K562 (cell line): ENCODE data around the gene RPS6KA2. TPM values are rescaled to one million over a fixed set of nuclear protein-coding genes. Genes with fewer than 3 reads are reported as not detected.

ENCODE experiments used
- ATAC-seq: fragments of 200-7000 bp; cut with Tn5 transposase; 3 replicates; pipeline ENCODE4 v1.9.1; 2020; ENCODE audit warnings: moderate library complexity
- BruUV-seq: library from RNA; stranded (reverse); fragments of 400-500 nt; replicated peaks from 2 replicates; lab custom pipeline; 2021; lab: Mats Ljungman, UMichigan
- CTCF ChIA-PET: fragments of 300-600 bp; formaldehyde crosslinking; extraction: SDS; loops from one replicate; lab custom pipeline; 2021; ENCODE audit warnings: low intra/inter-chr PET ratio; lab: Yijun Ruan, JAX
- POLR2A ChIA-PET: fragments of 300-600, 350-650 bp; sonication (Branson Sonifier 250); formaldehyde crosslinking; extraction: SDS; loops from one replicate; lab custom pipeline; 2021; ENCODE audit warnings: antibody characterized with exemption, inconsistent platforms; lab: Yijun Ruan, JAX
- DNase-seq, 4 experiments: peaks; one replicate each; pipeline versions ENCODE4 v3.0.0 to v3.0.0-alpha.2; 2011 to 2018; ENCODE audit warnings: low spot score in 3 of 4, mixed read lengths in 3 of 4; ENCODE audit errors: extremely low read depth in 1 of 4
- FAIRE-seq: peaks from 2 replicates; lab custom pipeline; 2011; peaks lifted over from hg19 to GRCh38; lab: Jason Lieb, UNC
- H2AFZ ChIP-seq: 2 replicates; pipeline ENCODE4 v1.6.0; 2011; ENCODE audit warnings: low read depth, low read length, control low read depth, inconsistent platforms
- H3K27ac ChIP-seq: fragments of 200-600 bp; 3 replicates; pipeline ENCODE4 v1.8.0; 2011; ENCODE audit warnings: low read depth, mild to moderate bottlenecking, control low read depth, inconsistent platforms, low read length, moderate library complexity, mixed read lengths; ENCODE audit errors: extremely low read depth
- H3K27me3 ChIP-seq, 2 experiments: fragments of 300-600 bp in 1 of 2; 2 replicates in 1 of 2; 3 replicates in 1 of 2; pipeline versions ENCODE4 v1.6.0 to v1.8.0; 2011; ENCODE audit warnings: inconsistent platforms in 2 of 2, low read length in 2 of 2, mild to moderate bottlenecking in 1 of 2, mixed read lengths in 1 of 2, moderate library complexity in 1 of 2; ENCODE audit not compliant: control insufficient read depth in 2 of 2, insufficient read depth in 2 of 2
- H3K36me3 ChIP-seq: fragments of 300-600 bp; 3 replicates; pipeline ENCODE4 v1.8.0; 2011; ENCODE audit warnings: mild to moderate bottlenecking, low read length, inconsistent platforms; ENCODE audit not compliant: control insufficient read depth, insufficient read depth
- H3K4me1 ChIP-seq, 2 experiments: fragments of 200-600 bp in 1 of 2; replicated peaks in 1 of 2; 2 replicates in 1 of 2; 3 replicates in 1 of 2; pipeline versions ENCODE4 v1.5.1 to v1.8.0; 2011; ENCODE audit warnings: inconsistent platforms in 2 of 2, low read length in 2 of 2, mild to moderate bottlenecking in 1 of 2, mixed read lengths in 1 of 2, moderate library complexity in 1 of 2; ENCODE audit not compliant: control insufficient read depth in 2 of 2, insufficient read depth in 2 of 2
- H3K4me2 ChIP-seq: 2 replicates; pipeline ENCODE4 v1.6.1; 2011; ENCODE audit warnings: low read length, control low read depth, inconsistent platforms, mixed read lengths; ENCODE audit not compliant: insufficient read depth
- H3K4me3 ChIP-seq: fragments of 200-600 bp; sonication (generic), shearing (Covaris generic); 2 replicates; pipeline ENCODE4 v1.5.1; 2016; ENCODE audit warnings: control low read depth, inconsistent platforms
- H3K79me2 ChIP-seq: fragments of 200-600 bp; 3 replicates; pipeline ENCODE4 v1.8.0; 2011; ENCODE audit warnings: low read length, inconsistent platforms; ENCODE audit not compliant: control insufficient read depth, insufficient read depth
- H3K9ac ChIP-seq, 2 experiments: 2 replicates each; pipeline versions ENCODE4 v1.6.0 to v1.6.1; 2011; ENCODE audit warnings: low read depth in 2 of 2, low read length in 2 of 2, control low read depth in 1 of 2, inconsistent platforms in 1 of 2, mild to moderate bottlenecking in 1 of 2, mixed read lengths in 1 of 2; ENCODE audit not compliant: insufficient read depth in 1 of 2
- H3K9me1 ChIP-seq: one replicate; pipeline ENCODE4 v1.6.0; 2011; ENCODE audit warnings: inconsistent platforms, mild to moderate bottlenecking, low read length, moderate library complexity; ENCODE audit not compliant: control insufficient read depth, insufficient read depth
- H3K9me3 ChIP-seq: replicated peaks from 2 replicates; pipeline ENCODE4 v1.5.1; 2011; ENCODE audit warnings: low read depth, low read length, inconsistent platforms; ENCODE audit not compliant: control insufficient read depth, insufficient read depth
- H4K20me1 ChIP-seq: replicated peaks from 2 replicates; pipeline ENCODE4 v1.6.1; 2011; ENCODE audit warnings: low read length, inconsistent platforms, mixed read lengths; ENCODE audit not compliant: control insufficient read depth, insufficient read depth
- CHCHD3 ChIP-seq: fragments of 250-450 bp; sonication (Bioruptor Pico); IDR thresholded peaks from 2 replicates; pipeline ENCODE4 v2.1.2; 2022; ENCODE audit warnings: mild to moderate bottlenecking
- JUN ChIP-seq, 2 experiments: sonication (generic) in 1 of 2; formaldehyde crosslinking in 1 of 2; IDR thresholded peaks; 2 replicates each; pipeline versions ENCODE4 v1.6.1 to v1.8.0; 2012 to 2022; ENCODE audit warnings: borderline replicate concordance in 2 of 2, mild to moderate bottlenecking in 2 of 2, improper control_type of control experiment in 1 of 2, low read depth in 1 of 2, low read length in 1 of 2, missing genetic modification reagents in 1 of 2
- SPI1 ChIP-seq: IDR thresholded peaks from 2 replicates; pipeline ENCODE4 v1.6.1; 2011; ENCODE audit warnings: low read depth, low read length, control low read depth, borderline replicate concordance
- ZNF431 ChIP-seq: sonication (generic); formaldehyde crosslinking; IDR thresholded peaks from 2 replicates; pipeline ENCODE4 v1.8.0; 2022; ENCODE audit warnings: mild to moderate bottlenecking, missing genetic modification reagents
- WGBS: fragments of 100-300 bp; shearing (Covaris generic); methylation state at CpG from one replicate; pipeline ENCODE4 v1.1.6; 2016; ENCODE audit warnings: low coverage, mixed read lengths; ENCODE audit not compliant: insufficient coverage; ENCODE audit errors: missing lambda C conversion rate; 5-methylcytosine and 5-hydroxymethylcytosine counted together
- in situ Hi-C: fragments of 300-500 bp; cut with MboI; formaldehyde crosslinking; loops from 4 replicates; pipeline ENCODE4 v1.15.0; 2018; ENCODE audit warnings: inconsistent platforms, mixed read lengths
- intact Hi-C: fragments of 100-400 bp; cut with micrococcal nuclease; formaldehyde crosslinking; loops from 2 replicates; pipeline ENCODE4 v1.14.2; 2022
- polyA plus RNA-seq, 8 experiments: library from polyadenylated mRNA; depleted of rRNA in 4 of 8; stranded (reverse) in 5 of 8; unstranded in 3 of 8; fragments of >200 nt; fragmentation: Nextera tagmentation in 2 of 8; fragmentation: Illumina TruSeq in 1 of 8; extraction: Ambion mirVana in 2 of 8; extraction: Trizol in 1 of 8; gene quantifications; 2 replicates each; pipeline versions ENCODE4 v1.2.1 to v1.2.3, GENCODE V29; 2011 to 2014; ENCODE audit warnings: inconsistent platforms in 1 of 8, missing spikeins in 1 of 8
- total RNA-seq, 7 experiments: library from RNA; depleted of rRNA in 6 of 7; stranded (reverse); fragments of >200 nt in 6 of 7; fragmentation: Illumina TruSeq in 2 of 7; extraction: Trizol in 2 of 7; gene quantifications; 2 replicates each; pipeline versions ENCODE4 v1.2.1 to v1.2.3, GENCODE V29; 2011 to 2021; ENCODE audit warnings: low replicate concordance in 1 of 7
- TF ChIP-seq, protein P1 (sequence below): sonication (generic); formaldehyde crosslinking; IDR thresholded peaks from 2 replicates; pipeline ENCODE4 v1.4.0; 2020; ENCODE audit warnings: mild to moderate bottlenecking, missing genetic modification reagents
- TF ChIP-seq, protein P2 (sequence below): fragments of 450-650 bp; IDR thresholded peaks from 2 replicates; pipeline ENCODE4 v1.6.1; 2016; ENCODE audit warnings: mild to moderate bottlenecking, moderate library complexity
- TF ChIP-seq, protein P3 (sequence below): sonication (generic); formaldehyde crosslinking; IDR thresholded peaks from 2 replicates; pipeline ENCODE4 v1.5.0; 2020; ENCODE audit warnings: missing genetic modification reagents

RPS6KA2 gene
- total and polyA plus RNA-seq, 9 of the 15 experiments (the other 6 are each of a cell fraction or from before 2014, with no cell fraction given): 0.29 to 1.00 (median 0.53) TPM

DNA sequence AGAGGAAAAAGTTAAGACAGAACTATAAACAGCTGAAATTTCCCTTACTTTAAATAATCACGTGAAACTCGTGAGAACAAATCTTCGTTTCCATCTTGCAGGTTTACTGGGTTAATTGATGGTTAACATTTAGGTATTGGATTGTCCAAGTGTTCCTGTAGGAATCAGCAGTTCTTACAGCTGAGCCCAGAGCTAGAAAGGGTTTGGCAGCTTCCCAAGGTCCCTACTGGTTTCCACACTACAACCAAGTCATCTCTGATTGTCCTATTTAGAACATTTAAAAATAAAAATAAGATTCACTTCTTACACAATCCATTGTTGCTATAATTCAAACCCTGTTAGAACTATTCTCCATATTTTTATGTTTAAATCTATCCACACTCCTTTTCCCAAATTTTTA lies 260.1 kb downstream of the RPS6KA2 start:
- 91% methylated on average over 3 of the region's 3 CpGs for WGBS
- Histone ChIP-seq H3K4me3 (no peak overlapping the region), H3K9ac (no peak overlapping the region), H3K27me3 (no peaks in the 10 kb centered on the region), H3K79me2 (peaks cover under 1% of the 10 kb centered on the region; the same call in 1 of the 3 replicates), H4K20me1 (no peaks in the 10 kb centered on the region), H3K9me3 (no peaks in the 10 kb centered on the region), H3K4me2 (no peak overlapping the region), H2AFZ (no peak overlapping the region), H3K27ac (no peak overlapping the region), H3K36me3 (peaks cover 46% of the 10 kb centered on the region; the same call in 2 of the 3 replicates), H3K4me1 (no peaks in the 10 kb centered on the region), H3K9me1 (no peaks in the 10 kb centered on the region)
- DNase-seq (no peak), ATAC-seq (no peak), FAIRE-seq (no peak)
- POLR2A ChIA-PET: no interaction called here
- CTCF ChIA-PET: no interaction called here
- BruUV-seq: no TSS peak
- intact Hi-C loops: no loop called here
- in situ Hi-C loops: no loop called here
- TF ChIP-seq, protein P1, sequence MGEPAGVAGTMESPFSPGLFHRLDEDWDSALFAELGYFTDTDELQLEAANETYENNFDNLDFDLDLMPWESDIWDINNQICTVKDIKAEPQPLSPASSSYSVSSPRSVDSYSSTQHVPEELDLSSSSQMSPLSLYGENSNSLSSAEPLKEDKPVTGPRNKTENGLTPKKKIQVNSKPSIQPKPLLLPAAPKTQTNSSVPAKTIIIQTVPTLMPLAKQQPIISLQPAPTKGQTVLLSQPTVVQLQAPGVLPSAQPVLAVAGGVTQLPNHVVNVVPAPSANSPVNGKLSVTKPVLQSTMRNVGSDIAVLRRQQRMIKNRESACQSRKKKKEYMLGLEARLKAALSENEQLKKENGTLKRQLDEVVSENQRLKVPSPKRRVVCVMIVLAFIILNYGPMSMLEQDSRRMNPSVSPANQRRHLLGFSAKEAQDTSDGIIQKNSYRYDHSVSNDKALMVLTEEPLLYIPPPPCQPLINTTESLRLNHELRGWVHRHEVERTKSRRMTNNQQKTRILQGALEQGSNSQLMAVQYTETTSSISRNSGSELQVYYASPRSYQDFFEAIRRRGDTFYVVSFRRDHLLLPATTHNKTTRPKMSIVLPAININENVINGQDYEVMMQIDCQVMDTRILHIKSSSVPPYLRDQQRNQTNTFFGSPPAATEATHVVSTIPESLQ (CRISPR knock-in tag): no peak
- no peak for TF ChIP-seq JUN (IDR thresholded peaks at IDR 0.05; ENCODE audit: borderline replicate concordance, low read depth, low read length)
- no peak for TF ChIP-seq JUN (CRISPR knock-in tag; IDR thresholded peaks at IDR 0.05; ENCODE audit: borderline replicate concordance)
- TF ChIP-seq, protein P2, sequence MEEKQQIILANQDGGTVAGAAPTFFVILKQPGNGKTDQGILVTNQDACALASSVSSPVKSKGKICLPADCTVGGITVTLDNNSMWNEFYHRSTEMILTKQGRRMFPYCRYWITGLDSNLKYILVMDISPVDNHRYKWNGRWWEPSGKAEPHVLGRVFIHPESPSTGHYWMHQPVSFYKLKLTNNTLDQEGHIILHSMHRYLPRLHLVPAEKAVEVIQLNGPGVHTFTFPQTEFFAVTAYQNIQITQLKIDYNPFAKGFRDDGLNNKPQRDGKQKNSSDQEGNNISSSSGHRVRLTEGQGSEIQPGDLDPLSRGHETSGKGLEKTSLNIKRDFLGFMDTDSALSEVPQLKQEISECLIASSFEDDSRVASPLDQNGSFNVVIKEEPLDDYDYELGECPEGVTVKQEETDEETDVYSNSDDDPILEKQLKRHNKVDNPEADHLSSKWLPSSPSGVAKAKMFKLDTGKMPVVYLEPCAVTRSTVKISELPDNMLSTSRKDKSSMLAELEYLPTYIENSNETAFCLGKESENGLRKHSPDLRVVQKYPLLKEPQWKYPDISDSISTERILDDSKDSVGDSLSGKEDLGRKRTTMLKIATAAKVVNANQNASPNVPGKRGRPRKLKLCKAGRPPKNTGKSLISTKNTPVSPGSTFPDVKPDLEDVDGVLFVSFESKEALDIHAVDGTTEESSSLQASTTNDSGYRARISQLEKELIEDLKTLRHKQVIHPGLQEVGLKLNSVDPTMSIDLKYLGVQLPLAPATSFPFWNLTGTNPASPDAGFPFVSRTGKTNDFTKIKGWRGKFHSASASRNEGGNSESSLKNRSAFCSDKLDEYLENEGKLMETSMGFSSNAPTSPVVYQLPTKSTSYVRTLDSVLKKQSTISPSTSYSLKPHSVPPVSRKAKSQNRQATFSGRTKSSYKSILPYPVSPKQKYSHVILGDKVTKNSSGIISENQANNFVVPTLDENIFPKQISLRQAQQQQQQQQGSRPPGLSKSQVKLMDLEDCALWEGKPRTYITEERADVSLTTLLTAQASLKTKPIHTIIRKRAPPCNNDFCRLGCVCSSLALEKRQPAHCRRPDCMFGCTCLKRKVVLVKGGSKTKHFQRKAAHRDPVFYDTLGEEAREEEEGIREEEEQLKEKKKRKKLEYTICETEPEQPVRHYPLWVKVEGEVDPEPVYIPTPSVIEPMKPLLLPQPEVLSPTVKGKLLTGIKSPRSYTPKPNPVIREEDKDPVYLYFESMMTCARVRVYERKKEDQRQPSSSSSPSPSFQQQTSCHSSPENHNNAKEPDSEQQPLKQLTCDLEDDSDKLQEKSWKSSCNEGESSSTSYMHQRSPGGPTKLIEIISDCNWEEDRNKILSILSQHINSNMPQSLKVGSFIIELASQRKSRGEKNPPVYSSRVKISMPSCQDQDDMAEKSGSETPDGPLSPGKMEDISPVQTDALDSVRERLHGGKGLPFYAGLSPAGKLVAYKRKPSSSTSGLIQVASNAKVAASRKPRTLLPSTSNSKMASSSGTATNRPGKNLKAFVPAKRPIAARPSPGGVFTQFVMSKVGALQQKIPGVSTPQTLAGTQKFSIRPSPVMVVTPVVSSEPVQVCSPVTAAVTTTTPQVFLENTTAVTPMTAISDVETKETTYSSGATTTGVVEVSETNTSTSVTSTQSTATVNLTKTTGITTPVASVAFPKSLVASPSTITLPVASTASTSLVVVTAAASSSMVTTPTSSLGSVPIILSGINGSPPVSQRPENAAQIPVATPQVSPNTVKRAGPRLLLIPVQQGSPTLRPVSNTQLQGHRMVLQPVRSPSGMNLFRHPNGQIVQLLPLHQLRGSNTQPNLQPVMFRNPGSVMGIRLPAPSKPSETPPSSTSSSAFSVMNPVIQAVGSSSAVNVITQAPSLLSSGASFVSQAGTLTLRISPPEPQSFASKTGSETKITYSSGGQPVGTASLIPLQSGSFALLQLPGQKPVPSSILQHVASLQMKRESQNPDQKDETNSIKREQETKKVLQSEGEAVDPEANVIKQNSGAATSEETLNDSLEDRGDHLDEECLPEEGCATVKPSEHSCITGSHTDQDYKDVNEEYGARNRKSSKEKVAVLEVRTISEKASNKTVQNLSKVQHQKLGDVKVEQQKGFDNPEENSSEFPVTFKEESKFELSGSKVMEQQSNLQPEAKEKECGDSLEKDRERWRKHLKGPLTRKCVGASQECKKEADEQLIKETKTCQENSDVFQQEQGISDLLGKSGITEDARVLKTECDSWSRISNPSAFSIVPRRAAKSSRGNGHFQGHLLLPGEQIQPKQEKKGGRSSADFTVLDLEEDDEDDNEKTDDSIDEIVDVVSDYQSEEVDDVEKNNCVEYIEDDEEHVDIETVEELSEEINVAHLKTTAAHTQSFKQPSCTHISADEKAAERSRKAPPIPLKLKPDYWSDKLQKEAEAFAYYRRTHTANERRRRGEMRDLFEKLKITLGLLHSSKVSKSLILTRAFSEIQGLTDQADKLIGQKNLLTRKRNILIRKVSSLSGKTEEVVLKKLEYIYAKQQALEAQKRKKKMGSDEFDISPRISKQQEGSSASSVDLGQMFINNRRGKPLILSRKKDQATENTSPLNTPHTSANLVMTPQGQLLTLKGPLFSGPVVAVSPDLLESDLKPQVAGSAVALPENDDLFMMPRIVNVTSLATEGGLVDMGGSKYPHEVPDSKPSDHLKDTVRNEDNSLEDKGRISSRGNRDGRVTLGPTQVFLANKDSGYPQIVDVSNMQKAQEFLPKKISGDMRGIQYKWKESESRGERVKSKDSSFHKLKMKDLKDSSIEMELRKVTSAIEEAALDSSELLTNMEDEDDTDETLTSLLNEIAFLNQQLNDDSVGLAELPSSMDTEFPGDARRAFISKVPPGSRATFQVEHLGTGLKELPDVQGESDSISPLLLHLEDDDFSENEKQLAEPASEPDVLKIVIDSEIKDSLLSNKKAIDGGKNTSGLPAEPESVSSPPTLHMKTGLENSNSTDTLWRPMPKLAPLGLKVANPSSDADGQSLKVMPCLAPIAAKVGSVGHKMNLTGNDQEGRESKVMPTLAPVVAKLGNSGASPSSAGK: no peak
- no peak for TF ChIP-seq CHCHD3 (CRISPR knock-in tag)
- TF ChIP-seq SPI1: no peak
- TF ChIP-seq, protein P3, sequence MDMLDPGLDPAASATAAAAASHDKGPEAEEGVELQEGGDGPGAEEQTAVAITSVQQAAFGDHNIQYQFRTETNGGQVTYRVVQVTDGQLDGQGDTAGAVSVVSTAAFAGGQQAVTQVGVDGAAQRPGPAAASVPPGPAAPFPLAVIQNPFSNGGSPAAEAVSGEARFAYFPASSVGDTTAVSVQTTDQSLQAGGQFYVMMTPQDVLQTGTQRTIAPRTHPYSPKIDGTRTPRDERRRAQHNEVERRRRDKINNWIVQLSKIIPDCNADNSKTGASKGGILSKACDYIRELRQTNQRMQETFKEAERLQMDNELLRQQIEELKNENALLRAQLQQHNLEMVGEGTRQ (CRISPR knock-in tag): no peak
- TF ChIP-seq ZNF431 (CRISPR knock-in tag): no peak
